HG03060 (cell line): Measurements from ENCODE around the gene CIDEC.
"Not testable (repeated sequence)": the region's sequence is repeated elsewhere in the genome, so short reads cannot be mapped to it uniquely, and the experiment has no call there.

ENCODE experiments used
- ATAC-seq: cut with Tn5 transposase; IDR thresholded peaks from one replicate; pipeline ENCODE4 v1.9.1; 2021; ENCODE audit warnings: low read depth, moderate number of reproducible peaks; ENCODE audit not compliant: unreplicated experiment

CIDEC gene

GRCh38 chr3:9881441-9881840 lies 1.4 kb upstream of the CIDEC start:
- no peak for ATAC-seq

DNA sequence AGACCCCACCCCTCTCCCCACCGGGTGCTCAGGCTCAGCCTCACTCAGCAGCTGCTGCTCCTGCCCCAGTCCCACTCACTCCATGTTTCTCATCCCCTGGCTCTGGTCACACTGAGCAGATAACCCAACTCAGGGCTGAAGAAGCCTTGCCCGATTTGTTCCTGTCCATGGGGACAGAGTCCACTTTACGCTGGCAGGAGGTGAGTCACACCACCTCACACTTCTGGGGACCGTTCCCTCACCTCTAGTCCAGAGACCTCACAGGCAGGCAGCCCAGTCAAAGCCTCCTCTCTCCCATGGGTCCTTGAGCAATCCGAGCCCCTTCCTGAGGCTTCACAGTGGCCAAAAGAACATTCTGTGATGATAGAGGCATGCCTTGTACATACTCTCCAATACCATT lies 1.4 kb downstream of the CIDEC start:
- no peak for ATAC-seq

GRCh38 chr3:9876991-9877390 lies 3.1 kb downstream of the CIDEC start:
- no peak for ATAC-seq

- not testable (repeated sequence) for ATAC-seq
These were observed 3.8 kb downstream of the CIDEC start for GRCh38 chr3:9876255-9876654.

DNA sequence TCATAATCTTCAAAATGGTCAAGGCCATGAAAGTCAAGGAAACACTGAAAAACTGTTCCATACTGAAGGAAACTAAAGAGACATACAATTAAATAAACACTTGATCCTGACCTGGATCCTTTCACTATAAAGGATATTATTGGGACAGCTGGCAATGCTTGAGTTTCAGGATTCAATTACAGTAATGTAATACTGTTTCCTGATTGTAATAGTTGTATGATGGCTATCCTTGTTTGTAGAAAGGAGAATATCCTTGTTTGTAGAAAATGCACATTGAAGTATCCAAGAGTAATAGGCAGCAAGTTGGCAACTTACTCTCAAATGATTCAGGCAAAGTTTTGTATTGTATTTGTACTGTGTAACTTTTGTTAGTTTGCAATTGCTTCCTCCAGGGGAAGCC lies 4.6 kb downstream of the CIDEC start:
- ATAC-seq: no peak

- ATAC-seq: not testable (repeated sequence)
These were observed 8.0 kb downstream of the CIDEC start for GRCh38 chr3:9872067-9872466.

DNA sequence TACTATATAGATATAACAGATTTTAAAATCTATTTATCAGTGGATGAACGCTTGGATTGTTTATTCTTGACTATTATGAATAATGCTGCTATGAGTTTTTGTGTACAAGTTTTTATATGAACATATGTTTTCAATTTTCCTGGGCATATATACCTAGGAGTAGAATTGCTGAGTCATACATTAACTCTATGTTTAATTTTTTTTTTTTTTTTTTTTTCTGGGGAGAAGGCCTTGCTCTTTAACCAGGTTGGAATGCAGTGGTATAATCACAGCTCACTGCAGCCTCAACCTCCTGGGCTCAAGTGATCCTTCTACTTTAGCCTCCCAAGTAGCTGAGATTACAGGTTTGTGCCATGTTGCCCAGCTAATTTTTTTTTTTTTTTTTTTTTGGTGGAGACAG lies 9.1 kb downstream of the CIDEC start:
- no peak for ATAC-seq

- no peak for ATAC-seq
These were observed 10.1 kb downstream of the CIDEC start for GRCh38 chr3:9869955-9870354.

GRCh38 chr3:9867106-9867505 lies 12.9 kb downstream of the CIDEC start:
- no peak for ATAC-seq

DNA sequence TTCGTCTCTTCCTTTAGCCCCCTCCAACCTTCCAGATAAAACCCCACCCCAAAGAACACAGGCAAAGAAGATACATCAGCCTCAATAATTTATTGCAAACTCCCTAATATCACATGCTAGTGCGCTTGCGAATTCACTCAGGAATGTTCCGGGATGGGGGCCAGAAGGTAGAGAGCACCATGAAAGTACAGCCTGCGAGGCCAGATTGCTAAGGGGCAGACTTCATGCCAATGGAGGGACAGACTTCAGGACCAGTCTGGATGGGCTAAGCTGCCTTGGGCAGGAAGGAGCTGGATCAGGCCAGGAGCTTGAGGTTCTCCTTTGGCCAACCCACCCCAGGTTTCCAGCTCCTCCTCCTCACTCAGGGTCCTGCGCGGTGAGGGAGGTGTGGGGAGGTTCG lies 13.4 kb downstream of the CIDEC start:
- no peak for ATAC-seq

GRCh38 chr3:9865125-9865637 lies 14.9 kb downstream of the CIDEC start:
- ATAC-seq: not testable (repeated sequence)

GRCh38 chr3:9864200-9864927 lies 15.7 kb downstream of the CIDEC start:
- no peak for ATAC-seq

DNA sequence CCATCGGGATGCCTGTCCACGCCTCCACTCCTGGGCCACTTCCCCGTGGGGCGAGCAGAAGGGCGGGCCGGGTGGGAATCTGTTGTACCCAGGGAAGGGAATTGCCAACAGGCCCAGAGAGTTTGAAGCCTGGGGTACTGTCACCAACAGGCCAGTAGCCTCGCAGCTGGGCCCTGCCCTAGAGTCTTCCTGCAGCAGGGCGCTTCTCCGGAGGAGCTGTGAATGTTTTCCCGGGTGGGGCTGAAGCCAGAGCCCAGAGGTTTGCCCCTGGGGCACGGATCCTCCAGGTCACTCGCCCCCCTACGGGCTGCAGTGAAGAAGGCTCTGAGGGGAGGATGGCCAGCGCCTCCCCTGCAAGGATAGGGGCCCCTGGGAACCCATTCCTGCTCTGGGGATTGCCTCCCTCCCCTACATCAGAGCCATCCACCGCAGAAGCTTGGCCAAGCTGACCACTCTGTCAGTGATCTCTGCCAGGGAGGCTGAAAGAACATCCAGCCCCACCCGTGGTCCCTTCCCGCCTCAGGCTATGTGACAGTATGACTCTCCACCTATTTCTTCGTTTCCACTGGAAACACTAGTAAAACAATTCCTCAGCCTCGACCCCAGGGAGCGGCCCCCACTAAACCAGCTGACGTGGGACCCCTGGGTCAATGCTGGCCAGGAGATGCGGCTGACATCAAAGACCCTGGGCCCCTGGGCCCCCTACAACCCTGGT lies 16.8 kb downstream of the CIDEC start:
- ATAC-seq: no peak

- ATAC-seq: no peak
These were observed 17.5 kb downstream of the CIDEC start for GRCh38 chr3:9862391-9863057.

DNA sequence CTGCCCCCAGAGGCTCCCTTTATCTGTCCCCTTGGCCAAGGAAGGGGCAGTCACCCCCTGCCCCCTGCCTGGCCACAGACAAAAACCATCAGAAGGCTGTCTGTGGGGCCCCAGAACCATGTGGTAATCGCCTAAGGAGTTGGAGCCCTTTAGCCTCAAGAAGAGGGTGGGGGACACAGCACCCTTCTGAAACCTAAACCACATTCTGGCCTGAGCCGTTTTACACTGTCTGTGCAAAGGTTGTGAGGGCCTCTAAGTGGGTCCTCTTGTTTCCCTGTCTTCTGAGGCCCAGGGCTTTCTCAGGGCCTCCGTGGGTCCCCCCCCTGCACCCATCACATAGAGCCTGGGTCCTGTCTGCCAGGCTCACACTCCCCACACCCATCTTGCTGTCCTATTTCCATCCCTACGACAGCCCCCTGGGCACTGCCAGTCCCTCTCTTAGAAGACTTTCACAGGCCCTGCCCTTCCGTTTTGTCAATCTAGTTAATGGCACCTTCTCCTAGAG lies 18.4 kb downstream of the CIDEC start:
- ATAC-seq: no peak

DNA sequence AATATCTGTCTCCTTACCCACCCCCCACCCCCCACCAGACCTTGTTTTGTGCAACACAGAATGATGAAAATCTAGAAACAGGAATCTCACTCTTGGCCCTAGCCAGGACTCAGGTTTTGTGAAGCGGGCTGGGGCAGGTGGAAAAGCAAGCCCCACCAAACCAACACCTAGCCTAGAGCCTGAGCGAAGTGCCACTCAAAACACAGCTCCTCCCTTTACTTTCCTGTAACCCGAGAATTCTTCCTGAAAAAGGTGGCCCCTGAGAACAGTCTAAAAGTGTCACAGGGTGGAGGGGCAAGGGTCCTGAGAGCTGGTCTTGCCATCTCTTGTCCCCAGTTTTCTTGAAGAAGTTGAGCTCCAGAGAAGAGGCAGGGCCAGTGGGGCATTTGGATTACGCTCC lies 18.9 kb downstream of the CIDEC start:
- ATAC-seq: no peak

DNA sequence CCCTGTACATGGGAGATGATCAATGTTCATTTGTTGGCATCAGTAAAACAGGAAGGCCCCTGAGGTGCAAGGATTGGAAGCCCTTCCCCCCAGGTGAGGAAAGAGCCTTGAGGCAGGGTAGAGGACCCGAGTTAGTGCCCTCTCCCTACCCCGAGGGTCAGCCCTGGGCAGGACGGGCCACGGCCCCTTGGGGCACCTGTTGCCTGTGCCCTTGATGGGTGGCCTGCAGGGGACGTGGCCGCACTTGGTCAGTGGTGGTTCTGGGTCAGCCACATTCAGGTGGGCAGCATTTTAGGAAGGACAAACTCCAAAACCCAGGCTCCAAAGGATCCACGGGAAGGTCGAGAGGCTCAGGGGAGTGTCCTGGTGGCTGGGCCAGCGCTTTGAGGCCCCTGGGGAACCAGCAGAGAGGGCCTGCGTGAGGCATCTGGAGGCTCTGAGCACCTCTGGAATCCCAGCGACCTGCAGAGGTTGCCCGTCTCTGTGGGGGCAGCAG lies 20.5 kb downstream of the CIDEC start:
- ATAC-seq: no peak

DNA sequence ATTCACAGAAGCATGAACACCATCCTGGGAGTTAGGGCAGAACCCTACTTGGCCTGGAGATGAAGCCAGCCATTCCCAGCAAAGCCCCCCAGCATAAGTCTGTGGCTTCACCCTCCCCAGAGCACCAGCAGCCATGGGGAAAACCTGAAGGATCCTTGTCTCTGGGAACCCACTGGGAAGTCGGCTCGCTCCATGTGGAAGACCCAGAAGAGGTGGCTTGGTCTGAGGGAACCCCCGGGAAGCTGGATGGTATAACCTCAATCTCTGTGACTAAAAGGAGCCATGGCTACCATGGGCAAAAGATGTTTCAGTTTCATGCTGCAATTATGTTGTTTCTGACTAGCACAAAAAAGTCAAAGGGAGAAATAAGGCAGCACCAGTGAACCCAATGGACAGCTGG lies 24.5 kb downstream of the CIDEC start:
- no peak for ATAC-seq

GRCh38 chr3:9854291-9854940 lies 25.6 kb downstream of the CIDEC start:
- not testable (repeated sequence) for ATAC-seq

DNA sequence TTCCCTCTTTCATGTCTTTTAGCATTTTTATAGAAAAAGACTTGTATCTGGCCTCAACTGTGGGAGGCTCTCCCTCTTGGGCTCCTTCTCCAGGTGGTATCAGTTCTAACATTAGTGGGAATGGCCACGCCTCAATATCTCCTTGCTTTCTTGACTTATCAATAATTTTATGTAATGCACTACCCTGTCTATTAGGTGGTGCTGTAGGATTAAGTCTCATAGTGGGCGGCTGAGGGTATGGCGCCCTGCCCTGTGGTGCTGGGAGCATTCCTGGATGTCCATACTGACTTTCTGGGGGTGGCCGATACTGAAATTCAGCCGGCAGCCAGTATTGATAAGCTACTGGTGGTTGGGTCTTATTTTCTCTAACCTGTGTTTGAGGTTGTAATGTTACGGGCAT lies 27.5 kb downstream of the CIDEC start:
- ATAC-seq: no peak

DNA sequence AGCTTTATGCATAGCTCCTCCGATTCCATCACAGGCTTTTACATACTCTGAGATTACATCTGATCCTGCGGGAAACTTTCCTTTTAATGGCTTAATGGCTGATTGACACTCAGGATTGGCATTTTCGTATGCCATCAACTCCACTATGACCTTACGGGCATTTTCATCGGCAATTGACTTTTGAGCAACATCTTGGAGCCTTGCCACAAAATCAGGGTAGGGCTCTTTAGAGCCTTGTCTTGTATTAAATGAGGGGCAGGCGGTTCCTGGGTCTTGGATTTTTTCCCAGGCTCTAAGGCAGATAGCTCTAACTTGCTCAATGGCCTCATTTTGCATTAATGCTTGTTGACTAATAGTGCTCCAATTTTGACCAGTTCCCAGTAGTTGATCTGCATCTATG lies 28.1 kb downstream of the CIDEC start:
- ATAC-seq: not testable (repeated sequence)
